HL-60 (cell line): Measurements from ENCODE around the gene MYO1E.

Source experiments
- DNase-seq, 2 experiments: peaks; one replicate each; pipeline ENCODE4 v3.0.0-alpha.2; 2010 to 2020; ENCODE audit warnings: low read depth in 1 of 2, low spot score in 1 of 2
- H3K27ac ChIP-seq: fragments of 250-450 bp; sonication (Bioruptor Pico); replicated peaks from 2 replicates; pipeline ENCODE4 v1.5.1; 2020; ENCODE audit warnings: mild to moderate bottlenecking, moderate library complexity
- H3K27me3 ChIP-seq: fragments of 250-450 bp; sonication (Bioruptor Pico); 2 replicates; pipeline ENCODE4 v1.5.1; 2021; ENCODE audit warnings: mild to moderate bottlenecking, moderate library complexity; ENCODE audit not compliant: insufficient read depth, poor library complexity, severe bottlenecking
- H3K4me3 ChIP-seq: replicated peaks from 2 replicates; pipeline ENCODE4 v1.5.1; 2011; ENCODE audit warnings: mild to moderate bottlenecking, control low read depth, low read length; ENCODE audit not compliant: insufficient read depth
- GABPA ChIP-seq: IDR thresholded peaks from 2 replicates; pipeline ENCODE4 v1.6.1; 2012; ENCODE audit warnings: low read depth
- POLR2AphosphoS5 ChIP-seq: IDR thresholded peaks from 2 replicates; pipeline ENCODE4 v1.6.1; 2012; ENCODE audit warnings: low read depth
- SPI1 ChIP-seq: IDR thresholded peaks from 2 replicates; pipeline ENCODE4 v1.6.1; 2012; ENCODE audit warnings: low read depth, mild to moderate bottlenecking, borderline replicate concordance
- TF ChIP-seq, protein P1 (sequence below): IDR thresholded peaks from 2 replicates; pipeline ENCODE4 v1.6.1; 2012; ENCODE audit warnings: low read depth; ENCODE audit not compliant: insufficient replicate concordance
- TF ChIP-seq, protein P2 (sequence below): IDR thresholded peaks from one replicate; pipeline ENCODE4 v1.5.1; 2011; ENCODE audit warnings: low read length, control low read depth, inconsistent platforms; ENCODE audit not compliant: insufficient read depth

Gene MYO1E

DNA sequence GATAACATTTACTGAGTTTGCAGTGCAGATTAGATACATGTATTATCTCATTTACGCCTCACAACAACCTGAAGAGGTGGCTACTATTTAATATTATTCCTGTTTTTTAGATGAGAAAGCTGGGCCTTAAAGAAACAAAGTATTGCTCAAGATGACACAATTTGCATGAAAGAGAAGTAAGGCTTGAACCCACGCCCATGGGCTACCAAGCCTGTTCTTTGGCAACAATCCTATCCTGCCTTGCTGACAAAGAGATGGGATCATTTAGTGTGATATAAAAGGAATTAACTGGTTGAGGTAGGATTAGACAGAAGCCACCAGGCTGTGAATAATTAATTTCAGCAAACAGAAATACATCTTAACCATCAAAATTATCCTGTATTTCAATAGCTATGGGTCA is 175.2 kb downstream of the MYO1E start:
- H3K4me3 ChIP-seq = no peak overlapping the region
- no peak overlapping the region for H3K27ac ChIP-seq
- no peak for DNase-seq
- no peaks in the 10 kb centered on the region for H3K27me3 ChIP-seq
- TF ChIP-seq GABPA (no peak), POLR2AphosphoS5 (no peak), SPI1 (no peak)
- TF ChIP-seq, protein P1, sequence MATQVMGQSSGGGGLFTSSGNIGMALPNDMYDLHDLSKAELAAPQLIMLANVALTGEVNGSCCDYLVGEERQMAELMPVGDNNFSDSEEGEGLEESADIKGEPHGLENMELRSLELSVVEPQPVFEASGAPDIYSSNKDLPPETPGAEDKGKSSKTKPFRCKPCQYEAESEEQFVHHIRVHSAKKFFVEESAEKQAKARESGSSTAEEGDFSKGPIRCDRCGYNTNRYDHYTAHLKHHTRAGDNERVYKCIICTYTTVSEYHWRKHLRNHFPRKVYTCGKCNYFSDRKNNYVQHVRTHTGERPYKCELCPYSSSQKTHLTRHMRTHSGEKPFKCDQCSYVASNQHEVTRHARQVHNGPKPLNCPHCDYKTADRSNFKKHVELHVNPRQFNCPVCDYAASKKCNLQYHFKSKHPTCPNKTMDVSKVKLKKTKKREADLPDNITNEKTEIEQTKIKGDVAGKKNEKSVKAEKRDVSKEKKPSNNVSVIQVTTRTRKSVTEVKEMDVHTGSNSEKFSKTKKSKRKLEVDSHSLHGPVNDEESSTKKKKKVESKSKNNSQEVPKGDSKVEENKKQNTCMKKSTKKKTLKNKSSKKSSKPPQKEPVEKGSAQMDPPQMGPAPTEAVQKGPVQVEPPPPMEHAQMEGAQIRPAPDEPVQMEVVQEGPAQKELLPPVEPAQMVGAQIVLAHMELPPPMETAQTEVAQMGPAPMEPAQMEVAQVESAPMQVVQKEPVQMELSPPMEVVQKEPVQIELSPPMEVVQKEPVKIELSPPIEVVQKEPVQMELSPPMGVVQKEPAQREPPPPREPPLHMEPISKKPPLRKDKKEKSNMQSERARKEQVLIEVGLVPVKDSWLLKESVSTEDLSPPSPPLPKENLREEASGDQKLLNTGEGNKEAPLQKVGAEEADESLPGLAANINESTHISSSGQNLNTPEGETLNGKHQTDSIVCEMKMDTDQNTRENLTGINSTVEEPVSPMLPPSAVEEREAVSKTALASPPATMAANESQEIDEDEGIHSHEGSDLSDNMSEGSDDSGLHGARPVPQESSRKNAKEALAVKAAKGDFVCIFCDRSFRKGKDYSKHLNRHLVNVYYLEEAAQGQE = no peak
- TF ChIP-seq, protein P2, sequence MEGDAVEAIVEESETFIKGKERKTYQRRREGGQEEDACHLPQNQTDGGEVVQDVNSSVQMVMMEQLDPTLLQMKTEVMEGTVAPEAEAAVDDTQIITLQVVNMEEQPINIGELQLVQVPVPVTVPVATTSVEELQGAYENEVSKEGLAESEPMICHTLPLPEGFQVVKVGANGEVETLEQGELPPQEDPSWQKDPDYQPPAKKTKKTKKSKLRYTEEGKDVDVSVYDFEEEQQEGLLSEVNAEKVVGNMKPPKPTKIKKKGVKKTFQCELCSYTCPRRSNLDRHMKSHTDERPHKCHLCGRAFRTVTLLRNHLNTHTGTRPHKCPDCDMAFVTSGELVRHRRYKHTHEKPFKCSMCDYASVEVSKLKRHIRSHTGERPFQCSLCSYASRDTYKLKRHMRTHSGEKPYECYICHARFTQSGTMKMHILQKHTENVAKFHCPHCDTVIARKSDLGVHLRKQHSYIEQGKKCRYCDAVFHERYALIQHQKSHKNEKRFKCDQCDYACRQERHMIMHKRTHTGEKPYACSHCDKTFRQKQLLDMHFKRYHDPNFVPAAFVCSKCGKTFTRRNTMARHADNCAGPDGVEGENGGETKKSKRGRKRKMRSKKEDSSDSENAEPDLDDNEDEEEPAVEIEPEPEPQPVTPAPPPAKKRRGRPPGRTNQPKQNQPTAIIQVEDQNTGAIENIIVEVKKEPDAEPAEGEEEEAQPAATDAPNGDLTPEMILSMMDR = no peak

DNA sequence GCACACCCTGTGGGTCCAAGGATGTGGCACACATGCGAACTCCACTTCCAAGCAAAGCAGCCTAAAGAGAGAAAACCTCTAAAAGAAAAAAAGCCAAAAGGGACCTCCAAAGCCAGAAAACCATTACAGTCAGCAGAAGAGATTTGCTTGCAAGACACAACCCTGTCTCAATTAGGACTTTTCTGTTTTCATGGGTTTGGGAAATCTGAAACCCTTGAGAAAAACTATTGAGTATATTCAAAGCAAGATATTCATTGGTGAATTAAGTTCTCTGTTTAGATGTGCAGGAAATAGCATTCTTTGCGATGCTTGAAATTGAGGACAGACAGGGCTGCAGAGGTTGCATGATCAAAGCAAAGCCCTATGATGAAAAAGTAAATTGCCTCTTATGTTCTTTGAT is 176.3 kb downstream of the MYO1E start:
- DNase-seq = no peak
- H3K4me3 ChIP-seq = no peak overlapping the region
- TF ChIP-seq GABPA (no peak), SPI1 (no peak), POLR2AphosphoS5 (no peak)
- TF ChIP-seq, protein P1 = no peak
- TF ChIP-seq, protein P2 = no peak
- H3K27ac ChIP-seq = no peak overlapping the region
- no peaks in the 10 kb centered on the region for H3K27me3 ChIP-seq

DNA sequence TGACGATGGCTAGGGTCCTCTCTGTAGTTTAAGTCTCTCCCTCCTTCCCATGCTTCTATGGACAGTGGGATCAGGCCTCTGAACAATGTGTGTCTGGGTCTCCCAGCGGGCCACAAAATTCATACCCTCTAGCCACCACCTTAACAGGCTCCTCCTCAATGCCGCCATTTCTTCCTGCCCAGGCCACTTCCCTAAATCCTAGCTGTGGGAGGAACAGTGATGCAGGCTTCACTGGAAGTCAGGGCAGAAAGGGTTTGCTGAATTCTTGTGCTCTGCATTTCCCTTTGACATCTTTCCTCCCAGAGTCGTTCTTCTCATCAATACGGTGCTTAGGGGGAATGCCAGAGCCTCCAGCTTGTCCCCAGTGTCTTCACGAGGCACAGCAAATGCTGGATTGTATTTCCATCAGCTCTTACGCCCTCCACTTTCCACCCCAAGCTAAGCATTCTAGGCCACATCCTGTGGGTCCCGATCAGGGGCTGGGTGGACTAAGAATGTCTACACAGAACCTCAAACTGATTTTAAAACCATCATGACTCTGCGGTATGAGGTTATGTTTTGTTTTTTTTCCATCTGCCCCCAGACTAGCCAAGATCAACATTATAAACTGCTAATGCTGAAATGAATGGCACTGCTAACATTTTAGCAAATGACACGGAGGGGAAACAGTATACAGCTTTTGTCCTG is 177.9 kb downstream of the MYO1E start:
- TF ChIP-seq, protein P1 = no peak
- TF ChIP-seq POLR2AphosphoS5 = no peak
- peak; percentile 61; the same call in 1 of the 2 replicates for TF ChIP-seq SPI1
- TF ChIP-seq, protein P2 = no peak
- no peak for TF ChIP-seq GABPA
- H3K27me3 ChIP-seq = no peaks in the 10 kb centered on the region
- no peak overlapping the region for H3K4me3 ChIP-seq
- H3K27ac ChIP-seq = no peak overlapping the region
- DNase-seq = no peak
